SK-N-SH (cell line): Measurements from ENCODE around the gene UBR1. TPM values are rescaled to one million over a fixed set of nuclear protein-coding genes. Genes with fewer than 3 reads are reported as not detected.

Source experiments
- CTCF ChIA-PET: fragments of 300-600, 350-600 bp; formaldehyde crosslinking; extraction: SDS; loops from one replicate; lab custom pipeline; 2021; lab: Yijun Ruan, JAX
- POLR2A ChIA-PET: fragments of 350-600 bp; sonication (Branson Sonifier 250); formaldehyde crosslinking; extraction: SDS; loops from one replicate; lab custom pipeline; 2020; ENCODE audit warnings: antibody characterized with exemption, inconsistent platforms; lab: Yijun Ruan, JAX
- DNase-seq: peaks from one replicate; pipeline ENCODE4 v3.0.0; 2012
- H2AFZ ChIP-seq: fragments of 200-600 bp; sonication (generic); 2 replicates; pipeline ENCODE4 v1.8.1; 2016; ENCODE audit warnings: antibody characterized with exemption, mild to moderate bottlenecking, low read depth
- H3F3A ChIP-seq: fragments of 200-600 bp; sonication (generic); replicated peaks from 2 replicates; pipeline ENCODE3; 2016; ENCODE audit warnings: antibody characterized with exemption, mild to moderate bottlenecking; ENCODE audit not compliant: insufficient read depth
- H3K27ac ChIP-seq, 2 experiments: fragments of 200-500 bp in 1 of 2; fragments of 200-600 bp in 1 of 2; sonication (Bioruptor generic) in 1 of 2; sonication (generic), shearing (Covaris generic) in 1 of 2; 2 replicates each; pipeline versions ENCODE4 v1.5.1 to v1.6.1; 2014 to 2016; ENCODE audit warnings: low read depth in 2 of 2, inconsistent platforms in 1 of 2, low read length in 1 of 2, mild to moderate bottlenecking in 1 of 2, mixed read lengths in 1 of 2
- H3K27me3 ChIP-seq: fragments of 200-600 bp; sonication (generic), shearing (Covaris generic); 2 replicates; pipeline ENCODE4 v1.6.1; 2016; ENCODE audit warnings: mixed run types; ENCODE audit not compliant: insufficient read depth
- H3K36me3 ChIP-seq, 2 experiments: fragments of 200-500 bp in 1 of 2; fragments of 200-600 bp in 1 of 2; sonication (Bioruptor generic) in 1 of 2; sonication (generic) in 1 of 2; replicated peaks in 1 of 2; 2 replicates each; pipeline versions ENCODE3 to v1.5.1; 2014 to 2016; ENCODE audit warnings: low read length in 1 of 2, mild to moderate bottlenecking in 1 of 2; ENCODE audit not compliant: insufficient read depth in 2 of 2, control insufficient read depth in 1 of 2
- H3K4me1 ChIP-seq, 2 experiments: fragments of 200-500 bp in 1 of 2; fragments of 200-600 bp in 1 of 2; sonication (Bioruptor generic) in 1 of 2; sonication (generic), shearing (Covaris generic) in 1 of 2; 2 replicates each; pipeline versions ENCODE4 v1.5.1 to v1.6.1; 2014 to 2016; ENCODE audit warnings: low read depth in 1 of 2, low read length in 1 of 2, mixed run types in 1 of 2; ENCODE audit not compliant: insufficient read depth in 2 of 2, control insufficient read depth in 1 of 2
- H3K4me2 ChIP-seq: fragments of 200-600 bp; sonication (generic), shearing (Covaris generic); 2 replicates; pipeline ENCODE4 v1.6.1; 2017; ENCODE audit warnings: mixed run types
- H3K4me3 ChIP-seq, 2 experiments: fragments of 200-500 bp in 1 of 2; fragments of 200-600 bp in 1 of 2; sonication (Bioruptor generic) in 1 of 2; sonication (generic), shearing (Covaris generic) in 1 of 2; 2 replicates each; pipeline versions ENCODE4 v1.5.1 to v1.8.1; 2014 to 2016; ENCODE audit warnings: low read depth in 2 of 2, inconsistent platforms in 1 of 2, low read length in 1 of 2, mild to moderate bottlenecking in 1 of 2, mixed read lengths in 1 of 2, moderate library complexity in 1 of 2
- H3K79me2 ChIP-seq: fragments of 200-600 bp; sonication (generic); 2 replicates; pipeline ENCODE4 v1.8.1; 2017; ENCODE audit warnings: mild to moderate bottlenecking; ENCODE audit not compliant: insufficient read depth
- H3K9ac ChIP-seq: fragments of 200-600 bp; sonication (generic); 2 replicates; pipeline ENCODE4 v1.6.1; 2017; ENCODE audit warnings: mixed run types
- H3K9me2 ChIP-seq: fragments of 200-600 bp; sonication (generic); 2 replicates; pipeline ENCODE4 v1.6.1; 2017; ENCODE audit warnings: mixed run types
- H3K9me3 ChIP-seq: fragments of 200-600 bp; sonication (generic); 2 replicates; pipeline ENCODE4 v1.6.1; 2017; ENCODE audit warnings: mixed run types, mild to moderate bottlenecking, moderate library complexity
- H4K20me1 ChIP-seq: fragments of 200-600 bp; sonication (generic); 2 replicates; pipeline ENCODE4 v1.6.1; 2017; ENCODE audit warnings: mild to moderate bottlenecking, mixed run types; ENCODE audit not compliant: insufficient read depth
- CHD2 ChIP-seq: fragments of 150-350 bp; IDR thresholded peaks from 2 replicates; pipeline ENCODE4 v1.6.1; 2018; ENCODE audit warnings: low read length; ENCODE audit not compliant: partially characterized antibody
- ELF1 ChIP-seq: IDR thresholded peaks from 2 replicates; pipeline ENCODE4 v1.4.0; 2012
- EP300 ChIP-seq, 2 experiments: IDR thresholded peaks; 2 replicates each; pipeline versions ENCODE4 v1.4.0 to v1.6.1; 2012; ENCODE audit warnings: borderline replicate concordance in 1 of 2, low read depth in 1 of 2, low read length in 1 of 2
- FOXM1 ChIP-seq: IDR thresholded peaks from 2 replicates; pipeline ENCODE4 v1.4.0; 2012; ENCODE audit warnings: low read depth, mild to moderate bottlenecking
- IRF3 ChIP-seq: fragments of 150-350 bp; IDR thresholded peaks from 2 replicates; pipeline ENCODE4 v1.6.1; 2016; ENCODE audit warnings: mild to moderate bottlenecking, low read depth, low read length
- JUND ChIP-seq: IDR thresholded peaks from 2 replicates; pipeline ENCODE4 v1.4.0; 2012
- MAX ChIP-seq: IDR thresholded peaks from 2 replicates; pipeline ENCODE4 v1.4.0; 2012; ENCODE audit warnings: low read depth
- MEF2A ChIP-seq: IDR thresholded peaks from 2 replicates; pipeline ENCODE4 v1.4.0; 2012; ENCODE audit warnings: low read depth, borderline replicate concordance
- MXI1 ChIP-seq: IDR thresholded peaks from 2 replicates; pipeline ENCODE4 v1.6.1; 2012; ENCODE audit warnings: mild to moderate bottlenecking, low read depth, low read length, improper control_type of control experiment
- NFIC ChIP-seq: IDR thresholded peaks from 2 replicates; pipeline ENCODE4 v1.4.0; 2012; ENCODE audit warnings: borderline replicate concordance
- NRF1 ChIP-seq: IDR thresholded peaks from 2 replicates; pipeline ENCODE4 v1.6.1; 2012; ENCODE audit warnings: low read depth, mild to moderate bottlenecking, low read length
- RAD21 ChIP-seq: IDR thresholded peaks from 2 replicates; pipeline ENCODE4 v1.6.1; 2012; ENCODE audit warnings: mild to moderate bottlenecking, low read length
- RCOR1 ChIP-seq: fragments of 150-350 bp; IDR thresholded peaks from 2 replicates; pipeline ENCODE4 v1.6.1; 2017; ENCODE audit warnings: antibody characterized with exemption, low read length
- RFX5 ChIP-seq: IDR thresholded peaks from 2 replicates; pipeline ENCODE4 v1.6.1; 2012; ENCODE audit warnings: mild to moderate bottlenecking, improper control_type of control experiment, low read length
- TCF12 ChIP-seq: IDR thresholded peaks from 2 replicates; pipeline ENCODE4 v1.4.0; 2012
- TEAD4 ChIP-seq: IDR thresholded peaks from 2 replicates; pipeline ENCODE4 v1.4.0; 2012; ENCODE audit warnings: mild to moderate bottlenecking, borderline replicate concordance; ENCODE audit not compliant: insufficient read depth
- ZBTB33 ChIP-seq: IDR thresholded peaks from 2 replicates; pipeline ENCODE4 v1.4.0; 2012; ENCODE audit warnings: low read depth, borderline replicate concordance
- whole genome bisulfite sequencing: methylation state at CpG from one replicate; pipeline ENCODE4 v1.1.6; 2017; ENCODE audit warnings: low lambda C conversion rate; 5-methylcytosine and 5-hydroxymethylcytosine counted together
- polyA plus RNA-seq, 3 experiments: library from polyadenylated mRNA; depleted of rRNA; stranded (reverse); fragments of >200 nt; gene quantifications; 2 replicates each; pipeline ENCODE4 v1.2.3, GENCODE V29; 2012

Gene UBR1
- polyA plus RNA-seq, 1 of the 3 experiments (the other 2 are of a cell fraction), result 3.7 TPM

GRCh38 chr15:43121863-43122262, 16.0 kb upstream of the UBR1 start:
- no peaks in the 10 kb centered on the region for H4K20me1 ChIP-seq

GRCh38 chr15:43118829-43119228, 13.0 kb upstream of the UBR1 start:
- Histone ChIP-seq H3K27me3 (no peaks in the 10 kb centered on the region; the same call in 1 of the 2 replicates), H2AFZ (no peak overlapping the region), H3F3A (no peaks in the 10 kb centered on the region), H3K4me2 (no peak overlapping the region), H3K27ac (no peak overlapping the region), H3K9me2 (no peaks in the 10 kb centered on the region), H3K4me1 (peaks cover 0 to 3% of the 10 kb centered on the region in 2 experiments; a peak in 1 of 4 replicates), H3K9ac (no peak overlapping the region), H3K36me3 (no peaks in the 10 kb centered on the region), H3K79me2 (no peaks in the 10 kb centered on the region), H3K4me3 (no peak overlapping the region), H4K20me1 (no peaks in the 10 kb centered on the region), H3K9me3 (no peaks in the 10 kb centered on the region)
- TF ChIP-seq MXI1 (no peak), ELF1 (no peak), MEF2A (no peak), NFIC (no peak), CHD2 (no peak), NRF1 (no peak), FOXM1 (no peak), RFX5 (no peak), TEAD4 (no peak), RAD21 (no peak), JUND (no peak), ZBTB33 (no peak), EP300 (IDR thresholded peaks at IDR 0.05; ENCODE audit: borderline replicate concordance in 1 of 2, low read depth in 1 of 2, low read length in 1 of 2) (no peak)
- CTCF ChIA-PET, result no interaction called here
- POLR2A ChIA-PET, result no interaction called here
- DNase-seq, result no peak
- WGBS, result 100% methylated on average over 2 of the region's 2 CpGs

More at GRCh38 chr15:43121863-43122262, 16.0 kb upstream of the UBR1 start:
- ChIA-PET POLR2A (no interaction called here), CTCF (interaction anchor here (1.7 kb wide), 1 partner anchor 12 kb away, joined by 4 read pairs; the partner anchor contains the start of gene TMEM62)
- H3F3A ChIP-seq, result no peaks in the 10 kb centered on the region
- no peak overlapping the region for H3K27ac ChIP-seq
- 59% methylated on average over 2 of the region's 2 CpGs for WGBS
- H3K9me2 ChIP-seq, result no peaks in the 10 kb centered on the region
- H3K36me3 ChIP-seq, result no peaks in the 10 kb centered on the region
- H3K27me3 ChIP-seq, result no peaks in the 10 kb centered on the region
- DNase-seq, result no peak
- no peak overlapping the region for H2AFZ ChIP-seq
- peaks cover 0 to 3% of the 10 kb centered on the region in 2 experiments; a peak in 1 of 4 replicates for H3K4me1 ChIP-seq
- H3K9me3 ChIP-seq, result no peaks in the 10 kb centered on the region
- no peaks in the 10 kb centered on the region for H3K79me2 ChIP-seq
- no peak for TF ChIP-seq MAX
- TF ChIP-seq RFX5, result no peak
- TF ChIP-seq TCF12, result no peak
- no peak for TF ChIP-seq NFIC
- no peak for TF ChIP-seq IRF3
- no peak for TF ChIP-seq RCOR1
- no peak overlapping the region for H3K4me3 ChIP-seq
- no peak overlapping the region for H3K9ac ChIP-seq
- H3K4me2 ChIP-seq, result no peak overlapping the region
